SKM-1 (cell line): ENCODE data around the gene POLRMT.
"Not testable (repeated sequence)": the region's sequence is repeated elsewhere in the genome, so short reads cannot be mapped to it uniquely, and the experiment has no call there.

Experiments
- DNase-seq: peaks from one replicate; lab custom pipeline; 2025; ENCODE audit not compliant: unreplicated experiment; lab: John Stamatoyannopoulos, UW

The POLRMT gene

GRCh38 chr19:613732-614567 lies 19.4 kb downstream of the POLRMT start:
- DNase-seq, result no peak

DNA sequence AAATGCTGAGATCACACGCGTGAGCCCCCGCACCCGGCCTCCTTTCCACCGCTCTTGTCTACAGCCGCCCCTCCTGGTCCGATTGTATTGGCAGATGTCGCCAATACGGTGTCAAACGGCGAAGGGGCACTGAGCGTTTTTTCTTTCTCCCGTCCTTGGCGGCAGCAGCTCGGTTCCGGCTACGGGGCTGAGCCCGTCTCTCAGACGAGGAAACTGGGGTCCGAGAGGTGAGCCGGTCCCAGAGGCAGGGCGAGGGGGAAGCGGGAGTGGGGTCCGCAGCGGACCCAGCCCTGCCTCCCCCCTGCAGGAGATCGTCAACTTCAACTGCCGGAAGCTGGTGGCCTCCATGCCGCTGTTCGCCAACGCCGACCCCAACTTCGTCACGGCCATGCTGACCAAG lies 20.4 kb downstream of the POLRMT start:
- no peak for DNase-seq

DNA sequence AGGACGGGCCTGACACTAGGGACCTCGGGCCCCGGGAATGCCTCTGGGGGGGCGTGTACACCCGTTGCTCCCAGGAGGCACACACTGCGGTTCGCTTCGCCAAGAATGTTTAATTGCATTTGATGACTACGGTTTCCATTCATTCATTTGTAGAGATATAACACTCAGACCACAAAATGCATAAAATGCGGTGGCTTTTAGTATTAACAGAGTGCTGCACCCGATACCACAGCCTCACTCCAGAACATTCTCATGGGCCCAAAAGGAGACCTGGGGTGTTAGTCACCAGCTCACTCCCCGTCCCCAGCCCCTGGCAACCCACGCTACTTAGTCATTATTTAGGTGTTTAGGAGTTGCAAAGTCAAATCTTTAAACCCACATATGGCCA lies 21.9 kb downstream of the POLRMT start:
- DNase-seq, result no peak

DNA sequence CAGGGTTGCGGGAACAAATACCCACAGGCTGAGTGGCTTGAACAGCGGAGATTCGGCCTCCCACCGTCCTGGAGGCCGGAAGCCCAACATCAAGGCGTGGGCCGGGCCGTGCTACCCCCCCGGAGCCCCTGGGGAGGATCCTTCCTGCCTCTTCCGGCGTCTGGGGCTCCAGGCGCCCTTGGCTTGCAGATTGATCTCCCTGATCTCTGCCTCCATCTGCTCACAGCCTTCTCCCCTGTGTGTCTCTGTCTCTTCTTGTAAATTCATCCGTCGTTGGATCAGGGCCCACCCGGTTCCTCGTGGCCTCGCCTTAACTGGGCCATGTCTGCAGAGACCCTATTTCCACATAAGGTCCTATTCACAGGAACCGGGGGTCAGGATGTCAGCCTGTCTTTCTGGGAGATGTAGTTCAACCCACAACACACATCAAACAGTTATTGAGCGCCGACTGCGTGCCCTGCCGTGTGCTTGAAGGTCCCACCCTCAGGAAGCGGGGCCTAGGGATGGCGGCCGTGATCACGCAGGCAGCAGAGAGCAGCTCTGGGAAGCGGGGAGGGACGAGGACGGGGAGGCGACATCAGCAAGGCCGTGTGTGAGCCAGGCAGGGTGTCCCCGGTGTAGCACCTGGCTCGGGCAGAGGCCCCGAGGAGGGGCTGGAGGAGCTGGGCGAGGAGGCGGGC lies 22.4 kb downstream of the POLRMT start:
- DNase-seq, result no peak

DNA sequence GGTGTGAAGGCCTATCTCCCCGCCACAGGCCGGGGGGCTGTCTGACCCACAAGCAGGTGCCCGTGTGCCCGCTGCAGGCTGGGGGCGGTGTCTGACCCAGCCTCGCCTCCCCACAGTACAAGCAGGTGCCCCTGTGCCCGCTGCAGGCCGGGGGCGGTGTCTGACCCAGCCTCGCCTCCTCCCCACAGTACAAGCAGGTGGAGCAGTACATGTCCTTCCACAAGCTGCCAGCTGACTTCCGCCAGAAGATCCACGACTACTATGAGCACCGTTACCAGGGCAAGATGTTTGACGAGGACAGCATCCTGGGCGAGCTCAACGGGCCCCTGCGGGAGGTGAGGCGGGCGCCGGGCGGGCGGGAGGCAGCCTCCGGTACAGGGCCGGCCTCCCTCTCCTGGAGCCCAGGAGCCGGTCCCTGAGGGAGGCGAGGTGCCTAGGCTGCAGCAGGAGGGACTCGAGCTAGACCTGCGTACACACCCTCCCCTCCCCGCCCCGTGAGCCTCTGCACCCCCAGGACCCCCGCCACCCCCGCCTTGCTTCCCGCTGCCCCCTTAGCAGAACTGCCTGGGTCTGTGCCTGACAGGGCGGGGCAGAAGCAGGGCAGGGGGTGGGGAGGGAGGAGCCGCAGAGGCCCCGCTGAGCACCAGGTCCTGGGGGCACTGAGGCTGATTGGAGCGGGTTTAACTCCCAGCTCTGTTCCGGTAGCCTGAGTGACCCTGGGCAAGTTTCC lies 23.1 kb downstream of the POLRMT start:
- DNase-seq, result no peak

- DNase-seq, result no peak
These were observed 24.4 kb downstream of the POLRMT start for GRCh38 chr19:609004-609346.

- no peak for DNase-seq
These were observed 25.0 kb downstream of the POLRMT start for GRCh38 chr19:608155-609003.

DNA sequence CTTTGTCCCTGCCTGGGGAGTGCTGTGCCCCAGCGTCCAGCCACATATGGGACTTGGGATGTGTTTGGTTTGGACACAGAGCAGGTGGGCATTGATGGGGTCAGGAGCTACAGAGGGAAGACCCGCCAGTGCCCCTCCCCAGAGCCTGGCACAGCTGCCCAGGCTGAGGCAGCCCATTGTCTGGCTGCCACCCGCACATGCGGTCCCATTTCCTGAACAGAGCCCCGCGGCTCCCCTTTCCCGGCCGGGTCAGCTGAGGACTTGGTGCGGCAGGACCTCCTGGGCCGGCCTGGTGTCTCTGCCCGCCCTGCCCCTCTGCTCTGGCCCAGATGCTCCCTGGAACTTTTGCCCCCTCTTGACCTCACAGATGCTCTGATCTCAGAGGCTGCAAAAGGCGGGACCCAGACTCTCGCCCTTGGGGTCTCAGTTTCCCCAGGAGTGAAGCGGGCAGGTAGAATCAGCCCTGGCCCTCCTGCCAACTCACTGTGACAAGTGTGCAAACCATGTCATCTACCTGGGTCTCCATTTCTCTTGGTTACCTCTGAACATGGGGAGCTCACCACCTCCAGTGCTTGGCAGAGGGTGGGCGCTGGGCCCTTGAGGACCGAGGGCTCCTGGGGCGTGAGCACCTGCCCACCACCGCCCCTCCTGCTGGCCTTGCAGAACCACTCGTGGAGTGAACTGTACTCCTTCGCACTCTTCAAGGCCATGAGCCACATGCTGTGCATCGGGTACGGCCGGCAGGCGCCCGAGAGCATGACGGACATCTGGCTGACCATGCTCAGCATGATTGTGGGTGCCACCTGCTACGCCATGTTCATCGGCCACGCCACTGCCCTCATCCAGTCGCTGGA lies 25.8 kb downstream of the POLRMT start:
- DNase-seq, result no peak

- not testable (repeated sequence) for DNase-seq
These were observed 28.0 kb downstream of the POLRMT start for GRCh38 chr19:605061-605971.

GRCh38 chr19:604355-604754 lies 29.0 kb downstream of the POLRMT start:
- no peak for DNase-seq

- DNase-seq, result not testable (repeated sequence)
These were observed 29.6 kb downstream of the POLRMT start for GRCh38 chr19:603779-604178.

GRCh38 chr19:603302-603639 lies 30.1 kb downstream of the POLRMT start:
- not testable (repeated sequence) for DNase-seq

- no peak for DNase-seq
These were observed 30.7 kb downstream of the POLRMT start for GRCh38 chr19:602391-603301.

DNA sequence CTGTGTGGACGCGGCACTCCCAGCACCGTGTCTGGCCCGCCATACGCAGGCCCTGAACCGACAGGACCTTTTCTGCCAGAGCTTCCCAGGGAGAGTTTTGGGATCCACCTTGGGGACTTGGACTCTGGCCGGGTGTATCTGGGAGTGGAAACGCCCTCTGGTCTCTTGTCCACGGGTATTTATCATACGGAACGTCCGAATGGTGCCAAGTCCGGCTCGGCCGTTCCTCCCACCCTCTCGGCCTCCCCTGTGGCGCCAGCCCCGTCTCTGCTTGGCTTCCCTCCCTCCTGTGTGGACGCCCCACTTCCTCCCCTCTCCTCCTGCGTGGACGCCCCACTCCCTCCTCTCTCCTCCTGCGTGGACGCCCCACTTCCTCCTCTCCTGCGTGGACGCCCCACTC lies 31.5 kb downstream of the POLRMT start:
- DNase-seq, result no peak

DNA sequence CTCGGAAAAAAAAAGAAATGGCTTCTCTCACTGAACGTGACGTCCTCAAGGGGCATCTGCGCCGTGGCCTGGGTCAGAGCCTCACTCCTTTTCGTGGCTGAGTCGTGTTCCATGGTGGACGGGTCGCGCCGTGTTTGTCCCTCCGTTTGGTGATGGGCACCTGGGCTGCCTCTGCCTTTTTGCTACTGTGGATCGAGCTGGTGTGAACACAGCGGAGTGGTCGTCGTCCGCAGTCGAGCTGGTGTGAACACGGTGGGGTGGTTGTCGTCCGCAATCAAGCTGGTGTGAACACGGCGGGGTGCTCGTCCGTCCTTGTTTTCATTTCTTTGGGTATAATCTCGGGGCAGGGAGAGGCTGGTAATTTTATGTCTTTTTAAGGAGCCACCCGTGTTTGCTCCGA lies 32.0 kb downstream of the POLRMT start:
- DNase-seq, result no peak

DNA sequence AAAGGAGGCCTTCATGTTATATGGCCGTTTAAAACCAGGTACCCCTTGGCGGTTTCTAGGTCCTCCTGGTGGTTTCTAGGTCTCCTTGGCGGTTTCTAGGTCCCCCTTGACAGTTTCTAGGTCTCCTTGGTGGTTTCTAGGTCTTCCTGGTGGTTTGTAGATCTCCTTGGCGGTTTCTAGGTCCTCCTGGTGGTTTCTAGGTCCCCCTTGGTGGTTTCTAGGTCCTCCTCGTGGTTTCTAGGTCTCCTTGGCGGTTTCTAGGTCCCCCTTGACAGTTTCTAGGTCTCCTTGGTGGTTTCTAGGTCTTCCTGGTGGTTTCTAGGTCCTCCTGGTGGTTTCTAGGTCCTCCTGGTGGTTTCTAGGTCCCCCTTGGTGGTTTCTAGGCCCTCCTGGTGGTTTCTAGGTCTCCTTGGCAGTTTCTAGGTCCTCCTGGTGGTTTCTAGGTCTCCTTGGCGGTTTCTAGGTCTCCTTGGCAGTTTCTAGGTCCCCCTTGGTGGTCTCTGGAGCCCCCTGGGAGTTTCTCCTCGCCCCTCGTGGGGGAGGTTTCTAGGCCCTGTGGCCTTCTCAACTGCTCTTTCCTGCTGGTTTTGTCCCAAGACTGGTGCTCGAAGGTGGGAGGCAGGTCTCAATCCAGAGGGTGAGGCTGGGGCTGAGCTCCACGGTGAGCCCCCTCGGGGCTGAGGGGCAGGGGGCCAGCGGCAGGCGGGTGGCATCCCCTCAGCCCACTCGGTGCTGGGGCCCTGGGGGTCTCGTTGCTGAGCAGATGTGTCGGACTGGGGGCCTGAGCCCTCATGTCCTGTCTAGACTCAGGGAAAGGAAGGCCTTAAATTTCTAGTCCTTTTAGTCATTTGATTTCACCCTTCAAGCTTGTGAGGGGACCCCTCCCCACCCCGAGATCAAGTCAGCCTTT lies 35.7 kb downstream of the POLRMT start:
- DNase-seq, result no peak

DNA sequence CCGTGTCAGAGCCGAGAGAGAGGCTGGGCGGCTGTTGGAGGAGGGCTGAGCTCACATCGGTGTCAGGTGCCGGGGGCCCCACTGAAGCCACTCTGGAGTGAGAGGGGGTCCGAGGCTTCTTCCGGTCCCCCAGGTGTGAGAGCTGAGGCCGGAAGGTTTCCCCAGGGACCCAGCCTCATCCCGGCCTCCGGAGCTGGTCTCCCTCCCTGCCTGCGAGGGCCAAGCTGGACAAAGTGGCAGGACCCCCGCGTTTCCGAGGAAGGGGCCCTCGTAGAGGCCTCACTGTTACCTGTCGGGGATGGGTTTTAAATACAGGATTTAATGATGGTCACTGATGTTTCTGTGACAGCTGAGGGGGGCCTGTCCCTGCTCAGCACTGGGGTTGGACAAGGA lies 37.1 kb downstream of the POLRMT start:
- DNase-seq, result no peak
